ENCODE data around the gene CHMP1A.
"Not testable (repeated sequence)": the region's sequence is repeated elsewhere in the genome, so short reads cannot be mapped to it uniquely, and the experiment has no call there.

CHMP1A gene

GRCh38 chr16:89658221-89658879 lies 842 bp upstream of the CHMP1A start:
- DNase-seq (ENCODE audit: low read depth in 2 of 2), result no peak

- no peak for DNase-seq (ENCODE audit: low read depth in 2 of 2)
These were observed 930 bp downstream of the CHMP1A start for GRCh38 chr16:89656435-89657121.

- DNase-seq (ENCODE audit: low read depth in 2 of 2), result no peak
These were observed 2.4 kb downstream of the CHMP1A start for GRCh38 chr16:89655062-89655643.

- DNase-seq (ENCODE audit: low read depth in 2 of 2), result no peak
These were observed 3.7 kb downstream of the CHMP1A start for GRCh38 chr16:89653656-89654295.

- DNase-seq (ENCODE audit: low read depth in 2 of 2), result no peak
These were observed 5.9 kb downstream of the CHMP1A start for GRCh38 chr16:89651584-89651983.

- DNase-seq (ENCODE audit: low read depth in 2 of 2), result no peak
These were observed 10.6 kb downstream of the CHMP1A start for GRCh38 chr16:89646906-89647305.

- no peak for DNase-seq (ENCODE audit: low read depth in 2 of 2)
These were observed 11.2 kb downstream of the CHMP1A start for GRCh38 chr16:89646270-89646669.

GRCh38 chr16:89645122-89645521 lies 12.4 kb downstream of the CHMP1A start:
- DNase-seq (ENCODE audit: low read depth in 2 of 2), result no peak

GRCh38 chr16:89643769-89644300 lies 13.7 kb downstream of the CHMP1A start:
- no peak for DNase-seq (ENCODE audit: low read depth in 2 of 2)

GRCh38 chr16:89642574-89642973 lies 14.9 kb downstream of the CHMP1A start:
- DNase-seq (ENCODE audit: low read depth in 2 of 2), result no peak

GRCh38 chr16:89641458-89642119 lies 15.9 kb downstream of the CHMP1A start:
- no peak for DNase-seq (ENCODE audit: low read depth in 2 of 2)

GRCh38 chr16:89639385-89639784 lies 18.1 kb downstream of the CHMP1A start:
- DNase-seq (ENCODE audit: low read depth in 2 of 2), result no peak

- DNase-seq (ENCODE audit: low read depth in 2 of 2), result no peak
These were observed 19.1 kb downstream of the CHMP1A start for GRCh38 chr16:89638455-89638854.

- DNase-seq (ENCODE audit: low read depth in 2 of 2), result no peak
These were observed 20.1 kb downstream of the CHMP1A start for GRCh38 chr16:89637379-89637778.

- DNase-seq (ENCODE audit: low read depth in 2 of 2), result no peak
These were observed 20.8 kb downstream of the CHMP1A start for GRCh38 chr16:89636663-89637062.

- DNase-seq (ENCODE audit: low read depth in 2 of 2), result not testable (repeated sequence)
These were observed 22.8 kb downstream of the CHMP1A start for GRCh38 chr16:89634463-89635385.

- DNase-seq (ENCODE audit: low read depth in 2 of 2), result no peak
These were observed 24.4 kb downstream of the CHMP1A start for GRCh38 chr16:89633064-89633631.

- DNase-seq (ENCODE audit: low read depth in 2 of 2), result no peak
These were observed 27.5 kb downstream of the CHMP1A start for GRCh38 chr16:89629827-89630610.

All from stimulated activated CD8-positive, alpha-beta memory T cell treated with anti-CD3 and anti-CD28 coated beads, Interleukin-7, amount 100 ng/mL, for 4 hours (primary cell).